A549 (cell line): Measurements from ENCODE around the gene UNC5B. TPM values are rescaled to one million over a fixed set of nuclear protein-coding genes. Genes with fewer than 3 reads are reported as not detected.
A peak's percentile ranks its signal among the peaks of the same experiment; 100 is the strongest.

ENCODE experiments used
- ATAC-seq, 2 experiments: fragments of 200-7000 bp in 1 of 2; fragments of >200 bp in 1 of 2; cut with Nextera tagmentation in 1 of 2; cut with Tn5 transposase in 1 of 2; 3 replicates each; pipeline versions ENCODE4 v1.8.0 to v1.9.1; 2018 to 2020; ENCODE audit warnings: mild to moderate bottlenecking in 1 of 2, moderate library complexity in 1 of 2
- CTCF ChIA-PET: fragments of 300-600 bp; sonication (Branson Sonifier 250); formaldehyde crosslinking; extraction: SDS; loops from one replicate; lab custom pipeline; 2021; ENCODE audit warnings: antibody characterized with exemption, inconsistent platforms; lab: Yijun Ruan, JAX
- POLR2A ChIA-PET: fragments of 350-600 bp; formaldehyde crosslinking; extraction: SDS; loops from one replicate; lab custom pipeline; 2021; ENCODE audit warnings: antibody characterized with exemption, inconsistent platforms; lab: Yijun Ruan, JAX
- DNase-seq, 2 experiments: peaks; one replicate each; pipeline versions ENCODE4 v3.0.0 to v3.0.0-alpha.2; 2011 to 2016; ENCODE audit warnings: low read depth in 1 of 2, low spot score in 1 of 2
- FAIRE-seq: peaks from 2 replicates; lab custom pipeline; 2011; peaks lifted over from hg19 to GRCh38; lab: Jason Lieb, UNC
- H3K27ac ChIP-seq, 2 experiments: fragments of >200 bp; sonication (Bioruptor Twin); formaldehyde crosslinking; 3 replicates each; pipeline ENCODE4 v1.5.1; 2016 to 2017
- H3K4me1 ChIP-seq: fragments of >200 bp; sonication (Bioruptor Twin); formaldehyde crosslinking; 3 replicates; pipeline ENCODE4 v1.6.1; 2016
- H3K4me2 ChIP-seq: fragments of >200 bp; sonication (Bioruptor Twin); formaldehyde crosslinking; 3 replicates; pipeline ENCODE4 v1.6.1; 2016
- H3K4me3 ChIP-seq: fragments of >200 bp; sonication (Bioruptor Twin); formaldehyde crosslinking; 3 replicates; pipeline ENCODE4 v1.5.1; 2016
- H3K9me3 ChIP-seq: fragments of >200 bp; sonication (Bioruptor Twin); formaldehyde crosslinking; 3 replicates; pipeline ENCODE4 v1.6.1; 2016
- BCL3 ChIP-seq: fragments of >200 bp; sonication (Bioruptor Twin); formaldehyde crosslinking; IDR thresholded peaks from 3 replicates; pipeline ENCODE4 v1.6.1; 2016
- CBX8 ChIP-seq: fragments of 200-600 bp; sonication (generic); IDR thresholded peaks from 2 replicates; pipeline ENCODE4 v1.6.1; 2016
- E2F6 ChIP-seq: IDR thresholded peaks from 2 replicates; pipeline ENCODE4 v1.6.1; 2012; ENCODE audit warnings: low read depth, borderline replicate concordance
- EP300 ChIP-seq, 2 experiments: fragments of >200 bp; sonication (Bioruptor Twin); formaldehyde crosslinking; IDR thresholded peaks; 2 replicates in 1 of 2; 3 replicates in 1 of 2; pipeline ENCODE4 v1.6.1; 2016 to 2017
- ESRRA ChIP-seq: fragments of 150-350 bp; IDR thresholded peaks from 2 replicates; pipeline ENCODE4 v1.6.1; 2014; ENCODE audit warnings: mild to moderate bottlenecking, low read length, borderline replicate concordance
- FOSL2 ChIP-seq, 2 experiments: fragments of 450-650 bp in 1 of 2; fragments of >200 bp in 1 of 2; sonication (Bioruptor Twin) in 1 of 2; formaldehyde crosslinking; IDR thresholded peaks; 2 replicates each; pipeline versions ENCODE4 v1.5.0 to v1.6.1; 2016 to 2020; ENCODE audit warnings: mild to moderate bottlenecking in 1 of 2, moderate library complexity in 1 of 2
- FOXS1 ChIP-seq: fragments of 250-450 bp; sonication (Bioruptor Pico); IDR thresholded peaks from 2 replicates; pipeline ENCODE4 v1.5.0; 2020; ENCODE audit warnings: mild to moderate bottlenecking, moderate library complexity
- HDAC2 ChIP-seq: fragments of 200-600 bp; sonication (generic); IDR thresholded peaks from 2 replicates; pipeline ENCODE4 v1.6.1; 2016
- HOXB13 ChIP-seq: fragments of 250-450 bp; sonication (Bioruptor Pico); IDR thresholded peaks from 2 replicates; pipeline ENCODE4 v1.5.0; 2020; ENCODE audit warnings: low read depth, mild to moderate bottlenecking, moderate library complexity
- KDM5A ChIP-seq: fragments of 200-600 bp; sonication (generic); IDR thresholded peaks from 2 replicates; pipeline ENCODE4 v1.6.1; 2016; ENCODE audit warnings: antibody characterized with exemption, mild to moderate bottlenecking
- MAX ChIP-seq: IDR thresholded peaks from 2 replicates; pipeline ENCODE4 v1.6.1; 2012
- MAZ ChIP-seq: fragments of 150-350 bp; IDR thresholded peaks from 2 replicates; pipeline ENCODE4 v1.6.1; 2014; ENCODE audit warnings: antibody characterized with exemption, low read depth, low read length, borderline replicate concordance
- NR3C1 ChIP-seq: fragments of >200 bp; sonication (Bioruptor Twin); formaldehyde crosslinking; IDR thresholded peaks from 3 replicates; pipeline ENCODE4 v1.6.1; 2017
- PHF8 ChIP-seq: fragments of 200-600 bp; sonication (generic); IDR thresholded peaks from 2 replicates; pipeline ENCODE4 v1.6.1; 2016; ENCODE audit warnings: low read depth, mild to moderate bottlenecking, antibody characterized with exemption, moderate library complexity, borderline replicate concordance
- POLR2AphosphoS2 ChIP-seq: conservative IDR thresholded peaks from 2 replicates; pipeline ENCODE4 v1.6.1; 2012; ENCODE audit warnings: low read length, improper control_type of control experiment, inconsistent platforms
- USF2 ChIP-seq: fragments of 450-650 bp; IDR thresholded peaks from 2 replicates; pipeline ENCODE4 v1.6.1; 2014; ENCODE audit warnings: antibody characterized with exemption
- ZC3H11A ChIP-seq: fragments of 450-650 bp; IDR thresholded peaks from 2 replicates; pipeline ENCODE4 v1.6.1; 2014; ENCODE audit warnings: antibody characterized with exemption, mild to moderate bottlenecking
- ZFP36 ChIP-seq: fragments of 450-650 bp; IDR thresholded peaks from 2 replicates; pipeline ENCODE4 v1.6.1; 2014; ENCODE audit warnings: borderline replicate concordance; ENCODE audit not compliant: partially characterized antibody
- ZSCAN20 ChIP-seq: fragments of 250-450 bp; sonication (Bioruptor Pico); IDR thresholded peaks from 2 replicates; pipeline ENCODE4 v1.8.0; 2022; ENCODE audit warnings: mild to moderate bottlenecking, moderate library complexity
- WGBS: methylation state at CpG from one replicate; pipeline ENCODE4 v1.1.6; 2017; ENCODE audit errors: missing lambda C conversion rate; 5-methylcytosine and 5-hydroxymethylcytosine counted together
- polyA plus RNA-seq, 4 experiments: library from polyadenylated mRNA; depleted of rRNA in 3 of 4; stranded (reverse); fragments of >200 nt; fragmentation: RNase III in 1 of 4; extraction: RNeasy Plus Mini Kit Qiagen cat#74134 plus additional on column Dnase treatment in 1 of 4; gene quantifications; 2 replicates in 3 of 4; 3 replicates in 1 of 4; pipeline ENCODE4 v1.2.3, GENCODE V29; 2011 to 2017

The UNC5B gene
- polyA plus RNA-seq, 2 of the 4 experiments (the other 2 are of a cell fraction): 0.14 to 1.0 TPM

- TF ChIP-seq EP300 (IDR thresholded peaks at IDR 0.05) (no peak), HDAC2 (no peak), HOXB13 (CRISPR knock-in tag) (no peak), ESRRA (no peak)
Observed at GRCh38 chr10:71297343-71297742, 85.0 kb downstream of the UNC5B start (continued).

GRCh38 chr10:71299071-71299785 is 86.9 kb downstream of the UNC5B start:
- TF ChIP-seq KDM5A (no peak), POLR2AphosphoS2 (no peak), ESRRA (no peak), E2F6 (no peak), ZC3H11A (no peak), ZFP36 (no peak), MAX (no peak), FOSL2 (IDR thresholded peaks at IDR 0.05) (no peak), FOSL2 (CRISPR knock-in tag; IDR thresholded peaks at IDR 0.05) (no peak), PHF8 (no peak), NR3C1 (no peak), BCL3 (no peak), FOXS1 (CRISPR knock-in tag) (no peak)
- ChIA-PET POLR2A (no interaction called here), CTCF (interaction anchor here (44.0 kb wide), 1 partner anchor 78 kb away, joined by 977 read pairs; the partner anchor contains the start of gene CDH23)
- no peak for FAIRE-seq
- Histone ChIP-seq H3K9me3 (no peaks in the 10 kb centered on the region), H3K4me3 (no peak overlapping the region), H3K4me2 (no peak overlapping the region), H3K27ac (no peak overlapping the region), H3K4me1 (no peaks in the 10 kb centered on the region)
- DNase-seq: no peak
- no peak for ATAC-seq
- 53% methylated on average over 14 of the region's 14 CpGs for WGBS

GRCh38 chr10:71300555-71301370 is 88.4 kb downstream of the UNC5B start:
- Histone ChIP-seq H3K4me3 (no peak overlapping the region), H3K4me1 (no peaks in the 10 kb centered on the region), H3K9me3 (no peaks in the 10 kb centered on the region), H3K27ac (no peak overlapping the region), H3K4me2 (no peak overlapping the region)
- DNase-seq (no peak), ATAC-seq (peak in 1 of 2 experiments; percentile 17; a peak in 2 of 6 replicates), FAIRE-seq (no peak)
- POLR2A ChIA-PET: no interaction called here
- TF ChIP-seq MAZ (no peak), CBX8 (no peak), USF2 (no peak), NR3C1 (no peak), BCL3 (no peak), KDM5A (no peak), ZSCAN20 (CRISPR knock-in tag) (no peak)
- CTCF ChIA-PET: interaction anchor here (0.7 to 44.0 kb wide), 6 partner anchors 15 to 397 kb away, joined by 3 to 977 read pairs (median 5); partner anchors contain the start of genes CDH23 and SLC29A3
- 65% methylated on average over 10 of the region's 16 CpGs for WGBS
